IMR-90 (cell line): ENCODE data around the gene SLC5A11.

ENCODE experiments used
- CEBPB ChIP-seq: IDR thresholded peaks from 2 replicates; pipeline ENCODE4 v1.6.1; 2012; ENCODE audit warnings: low read depth, low read length, improper control_type of control experiment
- CHD1 ChIP-seq: IDR thresholded peaks from 2 replicates; pipeline ENCODE4 v1.6.1; 2012; ENCODE audit warnings: low read depth, low read length, improper control_type of control experiment
- CTCF ChIP-seq: conservative IDR thresholded peaks from 2 replicates; pipeline ENCODE4 v1.5.1; 2012; ENCODE audit warnings: mild to moderate bottlenecking, low read depth, low read length, improper control_type of control experiment
- ELK1 ChIP-seq: fragments of 150-350 bp; IDR thresholded peaks from 2 replicates; pipeline ENCODE4 v1.6.1; 2016; ENCODE audit warnings: low read depth, mild to moderate bottlenecking, low read length, moderate library complexity, borderline replicate concordance
- MAZ ChIP-seq: IDR thresholded peaks from 2 replicates; pipeline ENCODE4 v1.6.1; 2012; ENCODE audit warnings: low read depth, mild to moderate bottlenecking, low read length, improper control_type of control experiment, moderate library complexity, borderline replicate concordance
- MXI1 ChIP-seq: IDR thresholded peaks from 2 replicates; pipeline ENCODE4 v1.6.1; 2012; ENCODE audit warnings: low read depth, mild to moderate bottlenecking, low read length, moderate library complexity, borderline replicate concordance
- NFE2L2 ChIP-seq: fragments of 150-350 bp; IDR thresholded peaks from 2 replicates; pipeline ENCODE4 v1.6.1; 2016; ENCODE audit warnings: low read depth, mild to moderate bottlenecking, low read length
- POLR2A ChIP-seq: IDR thresholded peaks from 2 replicates; pipeline ENCODE4 v1.6.1; 2012; ENCODE audit warnings: mild to moderate bottlenecking, low read depth, low read length
- RAD21 ChIP-seq: IDR thresholded peaks from 2 replicates; pipeline ENCODE4 v1.6.1; 2012; ENCODE audit warnings: low read length, improper control_type of control experiment
- RFX5 ChIP-seq: IDR thresholded peaks from 2 replicates; pipeline ENCODE4 v1.8.0; 2012; ENCODE audit warnings: low read depth, mild to moderate bottlenecking, low read length, moderate library complexity
- USF2 ChIP-seq: fragments of 150-350 bp; IDR thresholded peaks from 2 replicates; pipeline ENCODE4 v1.6.1; 2017; ENCODE audit warnings: mild to moderate bottlenecking, antibody characterized with exemption, low read length, low read depth

- TF ChIP-seq POLR2A (no peak), CTCF (no peak), RAD21 (no peak; the same call in 1 of the 2 replicates), MAZ (no peak), MXI1 (no peak), NFE2L2 (no peak), USF2 (no peak), RFX5 (no peak), CEBPB (no peak), ELK1 (no peak), CHD1 (no peak)
Measured at GRCh38 chr16:24950275-24950674, 104.5 kb downstream of the SLC5A11 start.
